ENCODE measurements around the gene PCSK6.

PCSK6 gene

GRCh38 chr15:101498717-101499480 lies 9.4 kb upstream of the PCSK6 start:
- no peak for DNase-seq

GRCh38 chr15:101498076-101498716 lies 8.7 kb upstream of the PCSK6 start:
- no peak for DNase-seq

- no peak for DNase-seq
Measured at GRCh38 chr15:101497484-101498034, 8.1 kb upstream of the PCSK6 start.

- no peak for DNase-seq
Measured at GRCh38 chr15:101497017-101497416, 7.5 kb upstream of the PCSK6 start.

GRCh38 chr15:101496198-101496986 lies 6.9 kb upstream of the PCSK6 start:
- DNase-seq, result no peak

- DNase-seq, result no peak
Measured at GRCh38 chr15:101495334-101496197, 6.1 kb upstream of the PCSK6 start.

GRCh38 chr15:101494251-101494796 lies 4.8 kb upstream of the PCSK6 start:
- DNase-seq, result no peak

- no peak for DNase-seq
Measured at GRCh38 chr15:101492766-101493692, 3.5 kb upstream of the PCSK6 start.

- DNase-seq, result no peak
Measured at GRCh38 chr15:101491734-101492640, 2.5 kb upstream of the PCSK6 start.

GRCh38 chr15:101490922-101491733 lies 1.6 kb upstream of the PCSK6 start:
- no peak for DNase-seq

GRCh38 chr15:101490408-101490891 lies 943 bp upstream of the PCSK6 start:
- DNase-seq, result no peak

GRCh38 chr15:101489237-101489598 lies 289 bp downstream of the PCSK6 start:
- DNase-seq, result no peak

- DNase-seq, result no peak
Measured at GRCh38 chr15:101488300-101489164, 975 bp downstream of the PCSK6 start.

GRCh38 chr15:101486696-101487459 lies 2.6 kb downstream of the PCSK6 start:
- DNase-seq, result no peak

GRCh38 chr15:101483462-101483861 lies 6.0 kb downstream of the PCSK6 start:
- DNase-seq, result no peak

GRCh38 chr15:101482526-101483371 lies 6.8 kb downstream of the PCSK6 start:
- DNase-seq, result no peak
